Adrenal gland (tissue), 12 donors: ENCODE data around the gene PXMP2. TPM values are rescaled to one million over a fixed set of nuclear protein-coding genes. Genes with fewer than 3 reads are reported as not detected.

ENCODE experiments used
- DNase-seq, 7 donors: peaks; one replicate each; pipeline ENCODE4 v3.0.0-alpha.2; 2019 to 2020
- H3K27ac ChIP-seq, 5 donors: fragments of 200-600 bp; sonication (generic) in 4 of 5; 1 replicate in 3 of 5; 2 replicates in 2 of 5; pipeline versions ENCODE4 v1.5.1 to v1.8.0; 2016 to 2020; ENCODE audit warnings: mild to moderate bottlenecking in 1 of 5
- H3K27me3 ChIP-seq: fragments of 200-600 bp; 2 replicates; pipeline ENCODE4 v1.8.0; 2021
- H3K36me3 ChIP-seq, 2 donors: fragments of 200-600 bp; replicated peaks in 1 of 2; 1 replicate in 1 of 2; 2 replicates in 1 of 2; pipeline versions ENCODE4 v1.5.1 to v1.8.0; 2018 to 2022
- H3K4me1 ChIP-seq, 2 donors: fragments of 200-600 bp; replicated peaks in 1 of 2; 1 replicate in 1 of 2; 2 replicates in 1 of 2; pipeline versions ENCODE4 v1.5.1 to v1.8.0; 2018 to 2021
- H3K4me3 ChIP-seq, 4 donors: fragments of 200-600 bp; sonication (generic) in 3 of 4; one replicate each; pipeline ENCODE4 v1.5.1; 2016 to 2018
- H3K9me3 ChIP-seq, 3 donors: fragments of 200-600 bp; sonication (generic) in 1 of 3; replicated peaks in 1 of 3; 1 replicate in 2 of 3; 2 replicates in 1 of 3; pipeline versions ENCODE4 v1.5.1 to v1.8.0; 2016 to 2021
- POLR2A ChIP-seq, 2 donors: fragments of 450-650 bp; IDR thresholded peaks; one replicate each; pipeline ENCODE4 v1.6.1; 2017; ENCODE audit warnings: antibody characterized with exemption in 2 of 2, mild to moderate bottlenecking in 2 of 2, moderate library complexity in 1 of 2
- WGBS, 4 donors: extraction: QIAGEN DNeasy Blood & Tissue Kit in 2 of 4; methylation state at CpG; one replicate each; pipeline versions ENCODE4 v1.1.5 to v1.1.7; 2013 to 2017; 5-methylcytosine and 5-hydroxymethylcytosine counted together
- intact Hi-C, 2 donors: fragments of 100-400 bp; cut with DNase I; formaldehyde crosslinking; loops; one replicate each; pipeline versions ENCODE4 v1.14.1 to v1.15.0; 2022 to 2023
- polyA plus RNA-seq, 3 donors: library from polyadenylated mRNA; stranded (reverse); fragments of 200-250 nt in 2 of 3; fragments of 350-450 nt in 1 of 3; fragmentation: Illumina TruSeq in 1 of 3; extraction: RNeasy Lipid Tissue Mini Kit (QIAGEN cat#74804) in 1 of 3; gene quantifications; one replicate each; pipeline ENCODE4 v1.2.3, GENCODE V29; 2013 to 2014
- total RNA-seq, 9 donors: library from RNA; depleted of rRNA in 4 of 9; stranded (reverse); fragments of >200 nt in 4 of 9; fragments of 120-200 nt in 1 of 9; fragmentation: NEBNext Ultra II Directional in 1 of 9; extraction: Animal tissue kit (Norgen Biotek cat#: 25700) in 1 of 9; gene quantifications; one replicate each; pipeline versions ENCODE4 v1.1.0 to v1.2.4, GENCODE V29; 2013 to 2023
- TF ChIP-seq, protein P1 (sequence below), 6 experiments: fragments of 450-650 bp in 4 of 6; fragments of 200-600 bp in 2 of 6; sonication (generic) in 1 of 6; IDR thresholded peaks; 1 replicate in 5 of 6; 2 replicates in 1 of 6; pipeline versions ENCODE4 v1.5.1 to v1.8.0; 2016 to 2021; ENCODE audit warnings: antibody characterized with exemption in 6 of 6, mild to moderate bottlenecking in 2 of 6, moderate library complexity in 1 of 6
- donor health status: healthy with polysubstance abuse.
- donor health status: Bipolar disorder and iron deficiency.
- donor health status: DM: yes; HTN: yes; CAD: no.
- donor health status: DM: no; HTN: no; CAD: no.
- donor health status: DM: no; HTN: no; CAD: no.
- donor health status: DM: yes; HTN: yes; CAD: no.

PXMP2 gene
- total and polyA plus RNA-seq, 12 donors, result 8.2 to 51.7 (median 20.2) TPM

GRCh38 chr12:132719954-132720324 lies 32.6 kb downstream of the PXMP2 start:
- intact Hi-C loops, result no loop called here
- no peaks in the 10 kb centered on the region for H3K27me3 ChIP-seq
- no peak for DNase-seq
- H3K4me1 ChIP-seq, result peaks cover 0 to 8% of the 10 kb centered on the region in 2 donors
- H3K4me3 ChIP-seq, result no peak overlapping the region
- H3K36me3 ChIP-seq, result peaks cover 0 to 69% of the 10 kb centered on the region in 2 donors
- no peak for TF ChIP-seq POLR2A (IDR thresholded peaks at IDR 0.05)
- TF ChIP-seq, protein P1, sequence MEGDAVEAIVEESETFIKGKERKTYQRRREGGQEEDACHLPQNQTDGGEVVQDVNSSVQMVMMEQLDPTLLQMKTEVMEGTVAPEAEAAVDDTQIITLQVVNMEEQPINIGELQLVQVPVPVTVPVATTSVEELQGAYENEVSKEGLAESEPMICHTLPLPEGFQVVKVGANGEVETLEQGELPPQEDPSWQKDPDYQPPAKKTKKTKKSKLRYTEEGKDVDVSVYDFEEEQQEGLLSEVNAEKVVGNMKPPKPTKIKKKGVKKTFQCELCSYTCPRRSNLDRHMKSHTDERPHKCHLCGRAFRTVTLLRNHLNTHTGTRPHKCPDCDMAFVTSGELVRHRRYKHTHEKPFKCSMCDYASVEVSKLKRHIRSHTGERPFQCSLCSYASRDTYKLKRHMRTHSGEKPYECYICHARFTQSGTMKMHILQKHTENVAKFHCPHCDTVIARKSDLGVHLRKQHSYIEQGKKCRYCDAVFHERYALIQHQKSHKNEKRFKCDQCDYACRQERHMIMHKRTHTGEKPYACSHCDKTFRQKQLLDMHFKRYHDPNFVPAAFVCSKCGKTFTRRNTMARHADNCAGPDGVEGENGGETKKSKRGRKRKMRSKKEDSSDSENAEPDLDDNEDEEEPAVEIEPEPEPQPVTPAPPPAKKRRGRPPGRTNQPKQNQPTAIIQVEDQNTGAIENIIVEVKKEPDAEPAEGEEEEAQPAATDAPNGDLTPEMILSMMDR (IDR thresholded peaks at IDR 0.05), result no peak
- no peaks in the 10 kb centered on the region for H3K9me3 ChIP-seq
- no peak overlapping the region for H3K27ac ChIP-seq
- WGBS, 4 donors, result 92 to 98% (median 94%) methylated on average over 12 of the region's 12 CpGs

DNA sequence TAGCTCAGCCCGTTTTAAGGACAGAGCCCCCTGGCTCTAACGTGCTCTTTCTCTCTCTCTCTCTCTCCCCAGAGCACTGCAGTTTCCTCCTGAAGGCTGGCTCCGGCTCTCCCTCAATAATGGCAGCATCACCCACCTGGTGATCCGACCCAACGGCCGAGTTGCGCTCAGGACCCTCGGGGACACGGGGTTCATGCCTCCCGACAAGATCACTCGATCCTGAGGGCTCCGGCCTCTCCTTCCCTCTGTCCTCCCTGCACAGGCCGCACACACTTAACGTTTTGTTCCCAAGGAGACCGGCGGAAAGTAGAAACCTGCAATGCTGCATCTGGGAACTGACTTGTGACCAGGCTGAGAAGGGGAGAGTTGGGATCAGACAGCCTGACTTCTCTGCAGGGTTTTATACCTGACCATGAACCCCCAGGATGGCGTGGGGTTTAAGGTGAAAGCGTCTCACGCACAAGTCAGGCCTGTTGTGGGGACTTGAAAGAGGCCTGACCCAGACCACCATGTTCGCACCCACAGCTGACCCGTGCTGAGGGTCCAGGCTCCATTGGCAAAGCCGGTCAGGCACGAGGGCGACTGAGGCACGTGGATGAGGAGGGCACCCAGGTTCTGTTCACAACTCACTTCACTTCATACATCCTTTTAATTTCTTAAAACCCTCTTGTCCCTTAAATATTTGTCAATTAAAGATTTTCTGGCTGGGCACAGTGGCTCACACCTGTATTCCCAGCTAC lies 33.4 kb downstream of the PXMP2 start:
- Histone ChIP-seq H3K4me1 (peaks cover 0 to 8% of the 10 kb centered on the region in 2 donors), H3K9me3 (no peaks in the 10 kb centered on the region), H3K36me3 (peaks cover 0 to 73% of the 10 kb centered on the region in 2 donors), H3K27me3 (no peaks in the 10 kb centered on the region), H3K27ac (no peak overlapping the region), H3K4me3 (no peak overlapping the region)
- DNase-seq, result no peak
- no peak for TF ChIP-seq POLR2A (IDR thresholded peaks at IDR 0.05)
- TF ChIP-seq, protein P1 (IDR thresholded peaks at IDR 0.05), result no peak
- WGBS, 4 donors, result 92 to 96% (median 95%) methylated on average over 24 to 25 of the region's 25 CpGs
- intact Hi-C loops, result no loop called here

GRCh38 chr12:132723015-132723763 lies 35.8 kb downstream of the PXMP2 start:
- intact Hi-C loops, result no loop called here
- 74 to 86% (median 81%) methylated on average over 12 to 30 of the region's 30 CpGs for WGBS, 4 donors
- Histone ChIP-seq H3K36me3 (peaks cover 0 to 86% of the 10 kb centered on the region in 2 donors), H3K4me3 (no peak overlapping the region), H3K4me1 (peaks cover 0 to 8% of the 10 kb centered on the region in 2 donors), H3K27ac (peak overlapping the region in 3 of 5 donors; percentile 28 to 67 (median 30)), H3K27me3 (no peaks in the 10 kb centered on the region), H3K9me3 (no peaks in the 10 kb centered on the region)
- TF ChIP-seq, protein P1 (IDR thresholded peaks at IDR 0.05), result no peak
- no peak for TF ChIP-seq POLR2A (IDR thresholded peaks at IDR 0.05)
- DNase-seq, result peak in 4 of 7 donors; percentile 62 to 74 (median 66)

DNA sequence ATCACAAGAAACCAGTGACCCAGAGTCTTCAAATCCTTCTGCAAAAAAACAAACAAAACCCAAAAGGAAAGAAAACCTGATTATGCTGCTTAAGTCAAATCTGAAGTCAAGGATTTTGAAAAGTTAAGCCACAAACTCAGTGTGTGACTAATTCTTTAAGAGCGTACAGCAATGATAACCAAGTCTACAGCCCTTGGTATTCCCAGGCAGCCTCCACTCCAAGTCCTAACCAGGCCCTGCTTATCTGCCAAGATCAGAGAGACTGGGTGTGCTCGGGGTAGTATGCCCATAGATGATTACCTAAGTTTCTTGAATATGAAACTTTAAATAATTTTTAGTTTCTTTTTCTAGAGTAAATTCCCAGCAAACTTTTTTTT lies 36.4 kb downstream of the PXMP2 start:
- peaks cover 0 to 89% of the 10 kb centered on the region in 2 donors for H3K36me3 ChIP-seq
- H3K4me3 ChIP-seq, result no peak overlapping the region
- no peak for DNase-seq
- 31 to 75% (median 50%) methylated on average over 2 of the region's 2 CpGs for WGBS, 4 donors
- peak overlapping the region in 3 of 5 donors; percentile 28 to 67 (median 30) for H3K27ac ChIP-seq
- peaks cover 0 to 8% of the 10 kb centered on the region in 2 donors for H3K4me1 ChIP-seq
- TF ChIP-seq, protein P1 (IDR thresholded peaks at IDR 0.05), result no peak
- no peak for TF ChIP-seq POLR2A (IDR thresholded peaks at IDR 0.05)
- intact Hi-C loops, result no loop called here
- H3K9me3 ChIP-seq, result no peaks in the 10 kb centered on the region
- H3K27me3 ChIP-seq, result no peaks in the 10 kb centered on the region
